GM18517 (cell line): Measurements from ENCODE around the gene C1orf159.
"Not testable (repeated sequence)": the region's sequence is repeated elsewhere in the genome, so short reads cannot be mapped to it uniquely, and the experiment has no call there.

Experiments used
- ATAC-seq: cut with Tn5 transposase; IDR thresholded peaks from one replicate; pipeline ENCODE4 v1.9.1; 2021; ENCODE audit warnings: mild to moderate bottlenecking, moderate library complexity; ENCODE audit not compliant: unreplicated experiment

The C1orf159 gene

GRCh38 chr1:1115786-1116700 lies at the start of gene C1orf159:
Gene C1orf159 (minus strand): TSS chr1:1116089. CDS start chr1:1091543, 24,546 bp downstream.
- ATAC-seq: peak; percentile 93

DNA sequence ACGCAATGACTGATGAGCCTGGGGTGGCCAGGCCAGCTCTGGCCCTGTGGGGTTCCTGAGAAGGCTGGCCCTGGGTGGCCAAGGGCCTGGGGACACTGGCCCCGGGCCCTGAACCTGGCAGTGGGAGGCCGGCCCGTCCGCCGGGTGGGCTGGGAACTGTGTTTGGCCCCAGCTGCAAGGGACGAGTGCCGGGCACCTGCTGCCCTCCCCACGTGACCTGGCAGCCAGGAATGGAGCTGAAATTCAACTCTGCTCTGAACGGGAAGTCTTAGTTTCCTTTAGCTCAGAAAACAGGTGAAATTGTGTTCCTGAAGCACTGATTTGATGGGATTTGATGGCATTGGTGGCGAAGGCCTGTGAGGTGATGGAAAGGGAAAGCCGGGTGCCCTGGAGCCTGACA lies 49.6 kb upstream of the C1orf159 start:
- no peak for ATAC-seq

DNA sequence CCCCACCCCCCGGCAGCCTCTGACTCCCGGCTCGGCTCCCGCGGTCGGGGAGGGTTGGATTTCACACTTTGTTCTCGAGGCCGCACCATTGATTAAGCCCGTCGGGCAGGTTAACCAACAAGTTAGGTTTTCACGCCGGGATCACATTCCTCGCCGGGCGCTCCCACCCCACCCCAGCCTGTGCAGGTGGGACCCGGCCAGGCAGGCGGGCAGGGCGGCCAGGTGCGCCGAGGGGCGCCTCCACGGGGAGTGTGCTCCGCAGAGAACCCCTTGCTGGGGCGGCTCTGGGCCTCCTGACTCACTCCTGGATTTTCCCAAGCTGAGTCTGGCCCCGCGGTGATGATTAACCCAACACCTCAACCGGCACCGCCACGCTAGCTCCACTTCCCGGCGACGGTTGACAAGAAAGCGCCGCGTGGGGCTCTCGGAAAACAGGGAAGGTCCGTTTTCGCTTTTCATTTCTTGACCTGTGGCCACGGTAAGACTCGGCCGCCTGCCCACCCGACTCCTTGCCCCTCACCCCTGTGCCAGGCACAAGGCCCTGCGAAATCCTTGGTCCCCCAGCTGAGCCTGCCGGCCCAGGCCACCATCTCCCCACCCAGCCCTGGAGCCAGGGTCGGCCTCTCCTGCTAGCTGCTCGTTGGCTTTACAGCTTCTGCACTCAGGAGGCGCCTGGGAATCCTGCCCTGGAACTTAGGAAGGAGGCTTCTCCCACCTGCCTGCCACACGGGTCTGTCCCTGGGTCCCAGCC lies 49.0 kb upstream of the C1orf159 start:
- ATAC-seq: no peak

GRCh38 chr1:1164361-1164700 lies 48.4 kb upstream of the C1orf159 start:
- no peak for ATAC-seq

- no peak for ATAC-seq
Measured at GRCh38 chr1:1163538-1164070, 47.7 kb upstream of the C1orf159 start.

GRCh38 chr1:1162597-1163537 lies 47.0 kb upstream of the C1orf159 start:
- no peak for ATAC-seq

GRCh38 chr1:1161683-1162079 lies 45.8 kb upstream of the C1orf159 start:
- ATAC-seq: no peak

DNA sequence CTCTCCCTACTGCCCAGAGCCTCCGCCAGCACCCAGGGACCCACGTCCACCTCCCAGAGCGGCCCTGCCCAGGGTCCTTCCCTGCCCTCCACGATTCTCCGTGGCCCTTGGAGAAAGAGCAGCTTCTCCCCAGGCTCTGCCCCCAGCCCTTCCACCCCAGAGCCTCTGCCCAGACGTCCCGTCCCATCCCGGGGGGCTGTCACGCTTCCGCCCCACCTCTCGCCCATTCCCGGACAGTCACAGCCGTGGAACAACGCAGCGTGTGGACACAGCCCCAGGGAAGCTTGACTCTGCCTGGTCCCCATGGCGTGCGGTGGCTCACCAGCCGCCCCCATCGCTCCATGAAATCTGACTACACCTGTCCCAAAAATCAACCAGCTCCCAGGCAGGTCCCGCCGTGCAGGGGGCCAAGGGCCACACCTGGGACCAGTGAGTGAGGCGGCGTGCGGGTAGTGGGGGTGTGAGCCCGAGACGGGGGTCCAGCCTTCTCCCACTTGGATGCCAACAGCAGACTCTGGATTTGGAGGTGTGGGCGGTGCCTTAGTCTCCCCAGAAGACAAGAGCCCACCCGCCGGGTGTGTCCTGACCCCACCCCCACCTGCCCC lies 45.3 kb upstream of the C1orf159 start:
- no peak for ATAC-seq

- ATAC-seq: no peak
Measured at GRCh38 chr1:1160281-1160930, 44.5 kb upstream of the C1orf159 start.

DNA sequence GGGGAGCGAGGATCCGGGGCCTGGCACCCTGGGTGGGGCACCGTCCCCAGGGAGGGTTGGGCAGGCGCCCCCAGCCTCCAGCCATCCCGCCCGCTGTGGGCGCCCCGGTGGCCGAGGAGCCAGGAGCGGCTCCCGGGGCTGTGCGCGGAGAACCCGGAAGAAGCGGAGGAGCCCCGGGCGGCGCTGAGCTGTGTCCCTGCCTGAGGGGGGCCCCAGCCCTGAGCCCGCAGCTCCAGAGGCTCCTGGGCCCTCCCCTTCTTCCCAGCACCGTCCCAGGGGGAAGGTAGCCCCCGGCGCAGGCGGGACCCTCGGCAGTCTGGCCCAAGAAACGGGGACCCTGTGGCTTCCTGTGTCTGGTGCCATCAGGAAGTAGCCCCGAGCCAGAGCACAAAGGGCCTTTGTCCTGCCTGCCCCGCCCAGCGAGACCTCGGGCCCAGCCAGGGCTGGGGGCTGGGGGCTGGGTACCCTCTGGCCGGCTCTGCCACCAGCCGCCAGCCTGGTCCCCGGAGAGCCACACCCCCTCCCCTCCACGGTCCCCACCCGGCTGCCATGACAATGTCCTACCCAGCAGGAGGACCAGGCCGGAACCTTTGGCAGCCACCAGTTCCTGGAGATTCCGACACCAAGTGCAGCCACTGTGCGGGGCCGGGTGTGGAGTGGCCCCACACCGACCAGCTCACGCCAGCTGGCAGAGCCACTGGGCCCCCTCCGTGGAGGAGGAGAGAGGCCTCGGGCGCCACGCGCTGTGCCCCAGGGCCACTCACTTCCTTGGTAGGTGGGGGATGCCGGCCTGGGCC lies 42.2 kb upstream of the C1orf159 start:
- no peak for ATAC-seq

DNA sequence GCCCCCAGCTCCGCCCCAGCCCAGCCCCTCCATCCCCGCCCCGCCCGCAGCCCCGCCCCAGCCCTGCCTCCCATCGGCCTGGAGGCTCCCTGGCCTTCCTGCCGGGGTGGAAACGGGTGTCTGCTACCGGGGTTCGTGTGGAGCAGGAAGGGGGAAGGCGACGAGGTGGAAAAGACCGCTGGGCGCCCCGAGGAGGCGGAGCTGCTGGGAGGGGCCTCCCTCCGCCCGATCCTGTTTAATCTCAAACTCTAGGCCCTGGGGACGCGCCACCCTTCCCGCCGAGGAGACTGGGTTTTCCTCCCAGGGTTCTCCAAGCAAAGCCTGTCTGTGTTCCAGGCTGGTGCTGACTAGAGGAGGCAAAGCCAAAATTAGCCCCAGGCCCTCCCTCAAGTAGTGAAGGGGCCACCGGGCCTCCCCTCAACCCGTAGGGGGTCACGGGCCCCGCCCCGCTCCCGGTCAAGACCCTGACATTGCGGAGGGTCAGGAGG lies 41.6 kb upstream of the C1orf159 start:
- no peak for ATAC-seq

DNA sequence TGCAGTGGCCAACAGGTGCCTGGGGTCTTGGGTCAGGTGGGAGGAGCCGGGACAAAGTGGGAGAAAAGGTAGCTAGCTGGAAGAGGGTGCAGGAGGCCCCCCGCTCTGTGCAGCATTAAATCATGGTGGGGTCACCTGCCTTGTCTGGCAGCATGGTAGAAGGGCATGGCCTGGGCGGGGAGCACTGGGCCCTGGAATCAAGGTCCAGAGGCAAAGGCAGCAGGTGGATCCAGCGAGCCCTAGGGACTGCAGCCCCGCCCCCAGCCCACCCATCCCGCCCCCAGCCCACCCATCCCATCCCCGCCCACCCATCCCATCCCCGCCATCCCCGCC lies 41.1 kb upstream of the C1orf159 start:
- no peak for ATAC-seq

DNA sequence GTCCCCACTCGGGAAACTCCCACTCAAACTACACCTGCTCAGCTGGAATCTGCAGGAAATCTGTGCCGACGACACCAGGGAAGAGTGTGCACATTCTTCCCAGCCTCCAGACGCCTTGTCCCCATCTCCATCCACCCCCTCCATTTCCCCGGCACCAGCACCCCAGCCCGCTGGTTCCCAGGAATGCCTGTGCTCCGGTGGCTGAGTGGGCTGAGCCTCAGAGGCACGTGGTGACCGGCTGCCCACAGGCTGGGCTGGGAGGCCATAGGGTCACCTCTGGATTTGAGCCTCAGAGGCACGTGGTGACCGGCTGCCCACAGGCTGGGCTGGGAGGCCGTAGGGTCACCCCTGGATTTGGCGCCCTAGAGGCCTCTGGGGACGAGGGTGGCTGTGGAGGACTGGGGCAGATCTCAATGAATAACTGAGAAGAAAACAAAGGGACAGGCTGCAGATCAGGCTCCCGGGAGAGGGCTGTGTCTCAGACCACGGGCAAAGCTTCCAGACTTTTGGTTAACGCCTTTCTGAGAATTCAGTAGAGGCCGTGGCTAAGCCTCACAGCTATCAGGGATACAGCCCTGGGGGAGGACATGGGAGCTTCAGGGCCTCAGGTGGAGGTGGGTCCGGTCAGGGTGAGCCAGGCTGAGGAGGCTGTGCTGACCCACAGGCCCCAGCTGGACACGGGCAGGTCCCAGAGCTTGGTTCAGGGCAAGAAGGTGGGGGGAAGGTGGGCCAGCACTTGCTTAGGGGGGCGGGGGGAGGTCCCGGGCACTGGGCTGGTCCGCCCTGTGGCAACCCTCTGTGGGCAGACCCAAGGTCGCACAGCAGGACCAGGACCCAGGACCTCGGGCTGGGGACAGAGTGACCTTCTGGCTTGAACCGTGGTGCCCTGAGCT lies 40.5 kb upstream of the C1orf159 start:
- no peak for ATAC-seq

GRCh38 chr1:1155258-1155657 lies 39.4 kb upstream of the C1orf159 start:
- ATAC-seq: no peak

DNA sequence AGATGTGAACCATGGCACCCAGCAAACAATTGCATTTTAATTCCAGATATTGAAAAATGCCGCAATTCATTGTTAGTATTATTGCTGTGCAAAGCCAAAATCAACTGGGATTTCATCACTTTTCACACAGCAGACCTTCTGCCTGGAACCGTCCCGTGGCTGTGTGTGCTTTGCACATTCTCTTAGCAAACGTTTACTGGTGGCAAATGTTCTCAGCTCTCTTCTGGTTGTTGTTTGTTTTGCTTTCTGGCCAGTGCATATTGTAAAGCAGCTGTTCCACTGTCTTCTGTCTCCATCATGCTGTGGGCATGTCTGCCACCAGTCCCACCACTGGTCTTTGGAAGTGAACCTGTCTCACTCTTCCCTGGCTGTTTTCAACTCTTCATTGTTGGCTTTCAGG lies 38.0 kb upstream of the C1orf159 start:
- no peak for ATAC-seq

GRCh38 chr1:1153215-1153614 lies 37.3 kb upstream of the C1orf159 start:
- not testable (repeated sequence) for ATAC-seq

DNA sequence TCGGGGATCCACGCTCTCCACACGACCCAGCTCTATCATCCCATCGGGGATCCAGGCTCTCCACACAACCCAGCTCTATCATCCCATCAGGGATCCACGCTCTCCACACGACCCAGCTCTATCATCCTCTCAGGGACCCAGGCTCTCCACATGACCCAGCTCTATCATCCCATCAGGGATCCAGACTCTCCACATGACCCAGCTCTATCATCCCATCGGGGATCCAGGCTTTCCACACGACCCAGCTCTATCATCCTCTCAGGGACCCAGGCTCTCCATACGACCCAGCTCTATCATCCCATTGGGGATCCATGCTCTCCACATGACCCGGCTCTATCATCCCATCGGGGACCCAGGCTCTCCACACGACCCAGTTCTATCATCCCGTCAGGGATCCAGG lies 36.5 kb upstream of the C1orf159 start:
- ATAC-seq: not testable (repeated sequence)

GRCh38 chr1:1151306-1151705 lies 35.4 kb upstream of the C1orf159 start:
- ATAC-seq: no peak
